Neural progenitor cell (in vitro differentiated cells): ENCODE measurements around the gene CA14.
"Not testable (repeated sequence)": the region's sequence is repeated elsewhere in the genome, so short reads cannot be mapped to it uniquely, and the experiment has no call there.

ENCODE experiments used
- EZH2phosphoT487 ChIP-seq: fragments of 200-600 bp; sonication (generic); IDR thresholded peaks from 2 replicates; pipeline ENCODE4 v1.6.1; 2017; ENCODE audit warnings: antibody characterized with exemption
- TF ChIP-seq, protein P1 (sequence below): fragments of 200-600 bp; sonication (generic); IDR thresholded peaks from 2 replicates; pipeline ENCODE4 v1.5.1; 2017; ENCODE audit warnings: antibody characterized with exemption, mild to moderate bottlenecking

GRCh38 chr1:150208460-150208859 lies 49.1 kb upstream of the CA14 start:
- TF ChIP-seq, protein P1, sequence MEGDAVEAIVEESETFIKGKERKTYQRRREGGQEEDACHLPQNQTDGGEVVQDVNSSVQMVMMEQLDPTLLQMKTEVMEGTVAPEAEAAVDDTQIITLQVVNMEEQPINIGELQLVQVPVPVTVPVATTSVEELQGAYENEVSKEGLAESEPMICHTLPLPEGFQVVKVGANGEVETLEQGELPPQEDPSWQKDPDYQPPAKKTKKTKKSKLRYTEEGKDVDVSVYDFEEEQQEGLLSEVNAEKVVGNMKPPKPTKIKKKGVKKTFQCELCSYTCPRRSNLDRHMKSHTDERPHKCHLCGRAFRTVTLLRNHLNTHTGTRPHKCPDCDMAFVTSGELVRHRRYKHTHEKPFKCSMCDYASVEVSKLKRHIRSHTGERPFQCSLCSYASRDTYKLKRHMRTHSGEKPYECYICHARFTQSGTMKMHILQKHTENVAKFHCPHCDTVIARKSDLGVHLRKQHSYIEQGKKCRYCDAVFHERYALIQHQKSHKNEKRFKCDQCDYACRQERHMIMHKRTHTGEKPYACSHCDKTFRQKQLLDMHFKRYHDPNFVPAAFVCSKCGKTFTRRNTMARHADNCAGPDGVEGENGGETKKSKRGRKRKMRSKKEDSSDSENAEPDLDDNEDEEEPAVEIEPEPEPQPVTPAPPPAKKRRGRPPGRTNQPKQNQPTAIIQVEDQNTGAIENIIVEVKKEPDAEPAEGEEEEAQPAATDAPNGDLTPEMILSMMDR = not testable (repeated sequence)
- not testable (repeated sequence) for TF ChIP-seq EZH2phosphoT487
